HL-60 (cell line): ENCODE results near the gene MPDU1.

ENCODE experiments used
- DNase-seq, 2 experiments: peaks; one replicate each; pipeline ENCODE4 v3.0.0-alpha.2; 2010 to 2020; ENCODE audit warnings: low read depth in 1 of 2, low spot score in 1 of 2
- H3K27ac ChIP-seq: fragments of 250-450 bp; sonication (Bioruptor Pico); replicated peaks from 2 replicates; pipeline ENCODE4 v1.5.1; 2020; ENCODE audit warnings: mild to moderate bottlenecking, moderate library complexity
- H3K27me3 ChIP-seq: fragments of 250-450 bp; sonication (Bioruptor Pico); 2 replicates; pipeline ENCODE4 v1.5.1; 2021; ENCODE audit warnings: mild to moderate bottlenecking, moderate library complexity; ENCODE audit not compliant: insufficient read depth, poor library complexity, severe bottlenecking
- H3K4me3 ChIP-seq: replicated peaks from 2 replicates; pipeline ENCODE4 v1.5.1; 2011; ENCODE audit warnings: mild to moderate bottlenecking, control low read depth, low read length; ENCODE audit not compliant: insufficient read depth
- CTCF ChIP-seq: IDR thresholded peaks from one replicate; pipeline ENCODE4 v1.5.1; 2011; ENCODE audit warnings: low read length, control low read depth, inconsistent platforms; ENCODE audit not compliant: insufficient read depth
- GABPA ChIP-seq: IDR thresholded peaks from 2 replicates; pipeline ENCODE4 v1.6.1; 2012; ENCODE audit warnings: low read depth
- POLR2AphosphoS5 ChIP-seq: IDR thresholded peaks from 2 replicates; pipeline ENCODE4 v1.6.1; 2012; ENCODE audit warnings: low read depth
- REST ChIP-seq: IDR thresholded peaks from 2 replicates; pipeline ENCODE4 v1.6.1; 2012; ENCODE audit warnings: low read depth; ENCODE audit not compliant: insufficient replicate concordance
- SPI1 ChIP-seq: IDR thresholded peaks from 2 replicates; pipeline ENCODE4 v1.6.1; 2012; ENCODE audit warnings: low read depth, mild to moderate bottlenecking, borderline replicate concordance

The MPDU1 gene

DNA sequence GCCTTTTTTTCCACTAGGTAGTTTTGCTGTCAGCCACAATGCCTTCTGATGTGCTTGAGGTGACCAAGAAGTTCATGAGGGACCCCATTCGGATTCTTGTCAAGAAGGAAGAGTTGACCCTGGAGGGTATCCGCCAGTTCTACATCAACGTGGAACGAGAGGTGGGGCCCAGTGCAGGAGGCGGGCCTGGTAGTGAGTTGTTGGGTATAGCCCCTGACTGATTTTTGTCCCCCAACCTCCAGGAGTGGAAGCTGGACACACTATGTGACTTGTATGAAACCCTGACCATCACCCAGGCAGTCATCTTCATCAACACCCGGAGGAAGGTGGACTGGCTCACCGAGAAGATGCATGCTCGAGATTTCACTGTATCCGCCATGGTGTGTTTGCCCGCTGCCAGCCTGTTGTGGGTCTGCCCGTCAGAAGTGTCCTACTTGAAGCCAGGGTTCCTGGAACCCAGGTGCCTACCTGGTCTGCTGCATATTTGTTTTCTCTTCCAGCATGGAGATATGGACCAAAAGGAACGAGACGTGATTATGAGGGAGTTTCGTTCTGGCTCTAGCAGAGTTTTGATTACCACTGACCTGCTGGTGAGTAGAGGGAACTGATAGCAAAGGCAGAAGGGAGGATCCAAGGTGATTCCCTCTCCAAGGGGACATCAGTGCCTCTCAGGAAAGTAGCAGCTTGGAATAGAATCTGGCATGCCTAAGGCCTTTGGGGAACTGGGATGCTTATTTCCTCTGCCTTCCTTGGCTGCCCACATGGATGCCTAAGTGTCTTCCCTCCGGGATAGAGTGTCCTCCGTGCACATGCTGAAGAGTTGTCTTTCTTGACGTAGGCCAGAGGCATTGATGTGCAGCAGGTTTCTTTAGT lies 6.1 kb upstream of the MPDU1 start:
- Histone ChIP-seq H3K27ac (no peak overlapping the region), H3K27me3 (no peaks in the 10 kb centered on the region), H3K4me3 (no peak overlapping the region)
- TF ChIP-seq POLR2AphosphoS5: 0 out of 2 replicates have a peak, but pooled peaks have one; percentile 7
- TF ChIP-seq CTCF: no peak
- no peak for TF ChIP-seq SPI1
- TF ChIP-seq REST: no peak
- no peak for DNase-seq

GRCh38 chr17:7579001-7579833 lies 4.4 kb upstream of the MPDU1 start, which contains the start of gene CD68:
Gene CD68, plus strand, starts transcription at chr17:7579638. Its CDS starts 40 bp downstream, at chr17:7579678.
- Histone ChIP-seq H3K4me3 (peak within 1 kb of the TSS; percentile 49), H3K27ac (peak within 1 kb of the TSS; percentile 72), H3K27me3 (no peaks in the 10 kb centered on the region)
- TF ChIP-seq GABPA: no peak
- no peak for TF ChIP-seq CTCF
- TF ChIP-seq POLR2AphosphoS5: peak; percentile 97
- TF ChIP-seq SPI1: peak; percentile 74; the same call in 1 of the 2 replicates
- TF ChIP-seq REST: no peak
- peak; percentile 71 to 85 for DNase-seq

- TF ChIP-seq CTCF: no peak
- TF ChIP-seq GABPA: no peak
- TF ChIP-seq REST: no peak
- TF ChIP-seq POLR2AphosphoS5: no peak
- no peak for TF ChIP-seq SPI1
- Histone ChIP-seq H3K27ac (peak overlapping the region; percentile 72), H3K4me3 (peak overlapping the region; percentile 49), H3K27me3 (no peaks in the 10 kb centered on the region)
- DNase-seq: no peak
Observed at GRCh38 chr17:7579834-7580603, 3.6 kb upstream of the MPDU1 start.
